Peyer's patch (tissue), 4 donors: ENCODE data around the gene IGFBP1.

Experiments used
- POLR2A ChIP-seq, 2 donors: fragments of 450-650 bp; IDR thresholded peaks; one replicate each; pipeline ENCODE4 v1.5.1; 2017; ENCODE audit warnings: antibody characterized with exemption in 2 of 2, mild to moderate bottlenecking in 2 of 2, moderate library complexity in 2 of 2
- TF ChIP-seq, protein P1 (sequence below), 6 experiments: fragments of 450-650 bp in 4 of 6; fragments of 200-600 bp in 2 of 6; sonication (generic) in 1 of 6; IDR thresholded peaks; one replicate each; pipeline ENCODE4 v1.5.1; 2017 to 2019; ENCODE audit warnings: antibody characterized with exemption in 6 of 6, mild to moderate bottlenecking in 3 of 6, moderate library complexity in 1 of 6

DNA sequence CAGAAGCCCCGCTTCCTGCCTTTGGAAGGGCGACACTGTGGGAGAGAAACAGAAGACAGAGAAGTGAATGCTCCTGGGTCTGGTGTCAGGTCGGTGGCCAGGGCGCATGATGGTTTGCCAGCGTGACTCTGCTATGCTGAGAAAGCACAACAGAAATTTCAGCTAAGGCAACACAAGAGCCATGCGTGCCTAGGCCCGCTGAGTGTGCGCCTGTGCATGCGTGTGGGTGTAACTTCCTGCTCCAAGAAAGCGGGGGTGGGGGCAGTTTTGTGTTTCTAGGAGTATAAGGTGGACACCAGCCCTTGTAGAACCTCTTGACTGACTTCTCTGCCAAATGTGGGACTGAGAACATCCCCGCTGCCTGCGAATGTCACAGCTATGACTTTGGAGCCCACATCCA lies 26.6 kb downstream of the IGFBP1 start:
- TF ChIP-seq, protein P1, sequence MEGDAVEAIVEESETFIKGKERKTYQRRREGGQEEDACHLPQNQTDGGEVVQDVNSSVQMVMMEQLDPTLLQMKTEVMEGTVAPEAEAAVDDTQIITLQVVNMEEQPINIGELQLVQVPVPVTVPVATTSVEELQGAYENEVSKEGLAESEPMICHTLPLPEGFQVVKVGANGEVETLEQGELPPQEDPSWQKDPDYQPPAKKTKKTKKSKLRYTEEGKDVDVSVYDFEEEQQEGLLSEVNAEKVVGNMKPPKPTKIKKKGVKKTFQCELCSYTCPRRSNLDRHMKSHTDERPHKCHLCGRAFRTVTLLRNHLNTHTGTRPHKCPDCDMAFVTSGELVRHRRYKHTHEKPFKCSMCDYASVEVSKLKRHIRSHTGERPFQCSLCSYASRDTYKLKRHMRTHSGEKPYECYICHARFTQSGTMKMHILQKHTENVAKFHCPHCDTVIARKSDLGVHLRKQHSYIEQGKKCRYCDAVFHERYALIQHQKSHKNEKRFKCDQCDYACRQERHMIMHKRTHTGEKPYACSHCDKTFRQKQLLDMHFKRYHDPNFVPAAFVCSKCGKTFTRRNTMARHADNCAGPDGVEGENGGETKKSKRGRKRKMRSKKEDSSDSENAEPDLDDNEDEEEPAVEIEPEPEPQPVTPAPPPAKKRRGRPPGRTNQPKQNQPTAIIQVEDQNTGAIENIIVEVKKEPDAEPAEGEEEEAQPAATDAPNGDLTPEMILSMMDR (IDR thresholded peaks at IDR 0.05): no peak
- TF ChIP-seq POLR2A (IDR thresholded peaks at IDR 0.05): no peak
